Stimulated activated CD4-positive, alpha-beta T cell treated with anti-CD3 and anti-CD28 coated beads, Interleukin-2, amount 100 ng/mL, for 24 hours (primary cell): ENCODE measurements around the gene SH2D3A.
"Not testable (repeated sequence)": the region's sequence is repeated elsewhere in the genome, so short reads cannot be mapped to it uniquely, and the experiment has no call there.

Experiments used
- DNase-seq, 2 donors: peaks; one replicate each; pipeline ENCODE4 v3.0.0-alpha.2; 2020

Gene SH2D3A

DNA sequence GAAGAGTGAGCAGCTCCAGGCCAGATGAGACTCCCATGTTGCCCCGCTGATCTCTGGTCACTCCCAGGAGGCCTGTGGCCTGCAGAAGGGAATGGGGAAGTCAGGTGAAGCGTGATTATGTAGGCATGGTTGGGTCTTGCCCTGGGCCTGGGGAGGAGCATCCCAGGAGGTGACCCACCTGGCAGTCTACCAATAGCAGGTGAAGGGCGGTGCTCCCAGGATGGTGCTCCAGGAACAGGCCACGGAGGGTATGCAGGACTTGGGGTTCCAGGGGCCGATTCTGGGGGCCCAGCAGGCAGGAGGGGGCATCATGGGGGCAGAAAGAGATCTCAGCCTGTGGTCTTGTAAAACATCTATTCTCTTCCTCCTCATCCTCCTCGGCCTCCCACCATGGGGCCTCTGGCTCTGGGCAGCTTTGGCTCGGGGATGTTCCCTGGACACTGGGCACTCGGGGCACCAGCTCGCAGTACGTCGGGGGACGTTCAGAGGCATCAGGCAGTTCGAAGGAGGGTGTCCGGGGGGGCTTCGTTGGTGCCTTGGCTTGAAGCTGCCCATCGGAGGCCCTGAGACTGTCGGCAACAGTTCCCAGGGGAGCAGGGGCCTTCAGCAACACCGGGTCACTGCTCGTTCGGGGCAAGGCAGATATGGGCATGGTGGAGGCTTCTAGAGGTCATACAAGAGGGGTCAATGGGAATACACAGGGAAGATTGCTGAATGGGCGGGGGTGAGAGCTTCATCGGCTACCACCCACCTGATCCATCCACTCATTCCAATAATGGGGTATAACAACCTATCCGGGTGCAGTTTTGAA lies 12.4 kb downstream of the SH2D3A start:
- no peak for DNase-seq

DNA sequence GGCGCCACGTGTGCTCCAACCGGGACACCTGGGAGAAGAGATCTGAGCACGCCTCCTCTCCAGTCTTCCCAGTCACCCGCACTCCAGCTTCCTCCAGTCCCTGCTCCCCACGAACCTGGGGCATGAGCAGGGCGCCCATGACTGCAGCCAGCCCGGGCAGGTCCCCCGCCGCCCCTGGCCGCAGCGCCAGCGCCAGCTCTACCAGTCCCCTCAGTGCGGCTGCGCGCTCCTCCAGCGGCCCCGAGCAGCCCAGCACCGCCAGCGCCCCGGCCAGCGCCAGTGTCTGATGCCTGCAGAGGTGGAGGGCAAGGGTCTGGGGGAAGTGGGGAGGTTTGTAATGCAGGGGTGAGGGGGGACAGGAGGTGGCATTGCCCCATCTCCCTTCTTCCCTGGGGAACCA lies 13.1 kb downstream of the SH2D3A start:
- DNase-seq: no peak

DNA sequence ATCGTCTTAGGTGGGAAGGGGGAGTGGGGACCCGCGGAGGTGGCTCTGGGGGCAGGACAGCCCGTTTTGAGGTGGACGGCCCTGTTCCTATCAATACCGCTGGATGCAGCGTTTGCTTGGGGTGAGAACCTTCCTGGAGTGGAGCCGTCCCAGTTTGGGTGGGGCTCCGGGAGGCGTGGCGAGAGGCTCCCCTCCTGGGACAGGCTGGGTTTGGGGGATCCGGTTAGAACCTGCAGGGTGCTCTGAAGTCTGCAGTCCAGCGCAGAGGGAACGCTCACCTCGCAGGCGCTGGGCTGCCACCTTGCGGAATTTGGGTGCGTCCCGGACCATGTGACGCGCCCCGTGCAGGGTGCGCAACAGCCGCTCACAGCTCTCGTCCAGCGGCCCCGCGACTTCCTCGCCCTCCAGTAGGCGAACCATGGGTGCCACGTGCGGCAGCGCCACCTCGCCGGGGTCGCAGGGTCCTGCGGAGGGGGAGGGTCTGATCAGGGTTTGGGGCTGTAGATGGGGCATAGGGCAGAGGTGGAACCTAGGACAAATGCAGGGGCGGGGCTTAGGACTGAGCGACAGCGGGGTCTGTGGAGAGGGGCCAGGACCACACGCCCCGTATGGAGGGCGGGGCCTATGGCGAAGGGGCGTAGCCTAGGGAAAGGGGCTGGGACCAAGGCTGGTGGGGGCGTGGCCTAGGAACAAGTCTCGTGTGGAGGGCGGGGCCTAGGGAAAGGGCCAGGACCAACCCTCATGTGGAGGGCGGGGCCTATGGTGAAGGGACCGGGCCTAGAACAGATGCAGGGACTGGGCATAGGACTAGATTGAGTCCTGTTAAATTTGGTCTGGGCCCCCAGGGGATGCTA lies 13.8 kb downstream of the SH2D3A start:
- peak; percentile 86 to 91 for DNase-seq

DNA sequence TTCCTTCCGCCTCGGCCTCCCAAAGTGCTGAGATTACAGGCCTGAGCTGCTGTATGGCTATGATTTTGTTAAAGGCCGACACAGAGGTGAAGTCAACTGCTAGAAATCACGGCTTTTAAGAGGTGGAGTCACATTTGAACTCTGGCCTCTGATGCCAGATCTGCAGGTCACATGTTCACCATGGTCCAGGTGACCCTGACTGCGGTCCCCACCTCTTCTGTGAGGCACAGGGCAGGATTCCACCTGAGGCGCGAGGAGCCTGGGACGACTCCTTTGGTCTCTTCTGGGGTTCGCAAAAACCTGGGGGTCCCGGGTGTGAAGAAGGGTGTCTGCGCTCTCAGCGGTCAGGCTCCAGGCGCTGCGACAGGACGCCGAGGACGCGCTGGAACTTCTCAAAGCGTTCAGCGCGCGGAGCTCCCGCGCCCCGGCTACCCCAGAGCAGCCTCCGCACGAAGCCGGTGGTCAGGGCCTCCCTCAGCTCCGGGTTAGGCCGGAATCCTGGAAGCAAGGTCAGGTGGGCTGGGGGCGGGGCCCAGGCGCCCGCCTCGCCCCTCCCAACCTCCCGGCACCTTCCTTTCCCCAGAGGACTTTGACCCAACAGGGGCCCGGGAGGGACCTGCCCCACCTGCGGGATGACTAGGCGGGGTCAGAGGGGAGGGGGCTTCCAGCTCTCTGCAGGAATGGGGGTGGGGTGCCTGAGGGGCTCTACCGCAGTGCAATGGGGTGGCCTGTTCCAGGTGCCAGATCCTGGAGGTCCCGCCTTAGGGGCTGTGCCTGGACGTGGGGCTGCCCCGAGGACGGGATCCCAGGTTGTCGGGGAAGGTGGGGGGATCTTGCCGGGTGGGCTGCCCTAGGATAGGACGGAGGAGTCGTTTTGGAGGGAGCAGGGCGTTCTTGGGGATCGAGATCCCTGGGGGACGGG lies 14.7 kb downstream of the SH2D3A start:
- no peak for DNase-seq

DNA sequence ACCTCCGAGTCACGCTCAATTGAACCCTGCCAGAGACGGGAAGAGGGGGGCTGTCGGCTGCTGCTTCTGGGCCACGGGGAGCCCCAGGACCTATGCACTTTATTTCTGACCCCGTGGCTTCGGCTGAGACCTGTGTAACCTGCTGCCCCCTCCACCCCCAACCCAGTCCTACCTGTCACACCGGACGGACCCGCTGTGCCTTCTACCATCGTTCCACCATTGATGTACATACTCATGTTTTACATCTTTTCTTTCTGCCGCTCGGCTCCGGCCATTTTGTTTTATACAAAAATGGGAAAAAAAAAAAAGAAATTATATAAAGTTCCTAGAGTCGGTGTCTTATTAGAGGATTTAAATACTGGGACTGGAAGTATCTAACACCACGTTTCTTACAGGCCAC lies 16.0 kb downstream of the SH2D3A start:
- DNase-seq: no peak

DNA sequence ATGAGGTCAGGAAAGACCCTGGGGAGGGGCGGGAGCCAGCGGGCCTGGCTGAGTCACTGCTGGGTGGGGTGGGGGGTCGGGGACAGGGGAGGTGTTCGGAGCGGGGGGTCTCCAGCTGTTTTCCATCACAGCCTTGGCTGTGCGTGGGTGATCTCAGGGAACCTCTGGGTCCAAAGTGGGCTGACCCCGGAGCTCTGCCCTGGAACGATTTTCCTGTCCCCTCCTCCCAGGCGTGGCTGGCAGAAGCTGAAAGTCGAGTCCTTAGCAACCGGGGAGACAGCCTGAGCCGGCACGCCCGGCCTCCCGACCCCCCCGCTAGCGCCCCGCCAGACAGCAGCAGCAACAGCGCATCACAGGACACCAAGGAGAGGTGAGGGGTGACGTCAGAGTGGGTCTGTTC lies 17.2 kb downstream of the SH2D3A start:
- DNase-seq: no peak

DNA sequence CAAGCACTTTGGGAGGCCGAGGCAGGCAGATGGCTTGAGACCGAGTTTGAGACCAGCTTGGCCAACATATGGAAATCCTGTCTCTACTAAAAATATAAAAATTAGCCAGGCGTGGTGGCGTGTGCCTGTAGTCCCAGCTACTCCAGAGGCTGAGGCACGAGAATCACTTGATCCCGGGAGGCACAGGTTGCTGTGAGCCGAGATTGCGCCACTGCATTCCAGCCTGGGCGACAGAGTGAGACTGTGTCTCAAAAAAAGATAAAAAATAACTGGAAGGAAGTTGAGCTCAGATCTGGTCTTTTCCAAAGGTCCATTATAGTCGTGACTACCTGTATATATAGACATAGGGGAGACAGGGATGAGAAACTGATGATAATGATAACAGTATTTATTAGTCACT lies 18.7 kb downstream of the SH2D3A start:
- DNase-seq: not testable (repeated sequence)

DNA sequence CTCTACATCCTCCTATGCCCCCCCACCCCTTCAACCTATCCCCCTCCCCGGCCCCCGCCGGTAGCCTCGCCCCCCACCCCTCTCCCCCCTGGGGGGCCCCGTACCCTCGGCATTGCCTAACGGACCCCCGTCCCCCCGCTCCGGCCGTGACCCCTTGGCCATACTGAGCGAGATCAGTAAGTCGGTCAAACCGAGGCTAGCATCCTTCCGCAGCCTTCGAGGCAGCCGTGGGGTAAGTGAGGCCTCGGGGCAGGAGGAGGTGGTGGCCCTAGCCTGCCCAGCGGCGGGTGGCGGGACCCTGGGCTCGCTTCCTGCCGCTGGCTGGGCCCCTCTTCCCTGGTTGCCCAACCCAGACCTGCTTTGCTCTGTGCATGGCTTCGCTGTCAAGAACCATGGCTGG lies 21.3 kb downstream of the SH2D3A start:
- no peak for DNase-seq

DNA sequence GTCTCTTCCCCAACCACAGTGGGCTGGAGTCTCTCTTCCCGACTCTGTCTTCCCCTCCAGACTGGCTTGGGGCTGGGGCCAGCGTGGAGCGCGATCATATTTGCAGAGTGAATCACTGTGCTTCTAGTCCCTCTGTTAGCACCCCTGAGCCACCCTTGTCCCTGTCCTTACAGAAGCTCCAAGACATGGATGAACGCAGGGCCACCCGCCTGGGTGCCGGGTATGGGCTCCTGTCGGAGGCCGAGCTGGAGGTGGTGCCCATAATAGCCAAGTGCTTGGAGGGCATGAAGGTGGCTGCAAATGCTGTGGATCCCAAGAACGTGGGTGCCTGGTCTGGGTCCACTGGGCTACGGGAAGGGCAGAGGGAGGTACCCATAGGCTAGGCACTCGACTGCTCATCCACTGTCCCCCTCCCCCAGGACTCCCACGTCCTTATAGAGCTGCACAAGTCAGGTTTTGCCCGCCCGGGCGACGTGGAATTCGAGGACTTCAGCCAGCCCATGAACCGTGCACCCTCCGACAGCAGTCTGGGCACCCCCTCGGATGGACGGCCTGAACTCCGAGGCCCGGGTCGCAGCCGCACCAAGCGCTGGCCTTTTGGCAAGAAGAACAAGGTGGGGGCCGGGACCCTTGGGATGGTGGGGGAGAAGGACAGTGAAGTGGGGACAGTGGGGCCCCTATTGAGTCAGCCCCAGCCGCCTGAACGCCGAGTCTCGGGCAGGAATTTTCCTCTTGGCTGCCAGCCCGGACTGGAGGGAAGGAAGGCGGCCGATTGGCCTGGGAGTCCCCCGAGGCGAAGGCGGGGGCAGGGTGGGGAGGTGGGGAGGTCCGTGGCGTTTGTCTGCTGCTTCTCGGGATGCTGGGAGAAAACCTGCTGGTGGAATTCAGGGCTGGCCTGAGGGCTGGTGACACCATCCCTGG lies 22.6 kb downstream of the SH2D3A start:
- no peak for DNase-seq

DNA sequence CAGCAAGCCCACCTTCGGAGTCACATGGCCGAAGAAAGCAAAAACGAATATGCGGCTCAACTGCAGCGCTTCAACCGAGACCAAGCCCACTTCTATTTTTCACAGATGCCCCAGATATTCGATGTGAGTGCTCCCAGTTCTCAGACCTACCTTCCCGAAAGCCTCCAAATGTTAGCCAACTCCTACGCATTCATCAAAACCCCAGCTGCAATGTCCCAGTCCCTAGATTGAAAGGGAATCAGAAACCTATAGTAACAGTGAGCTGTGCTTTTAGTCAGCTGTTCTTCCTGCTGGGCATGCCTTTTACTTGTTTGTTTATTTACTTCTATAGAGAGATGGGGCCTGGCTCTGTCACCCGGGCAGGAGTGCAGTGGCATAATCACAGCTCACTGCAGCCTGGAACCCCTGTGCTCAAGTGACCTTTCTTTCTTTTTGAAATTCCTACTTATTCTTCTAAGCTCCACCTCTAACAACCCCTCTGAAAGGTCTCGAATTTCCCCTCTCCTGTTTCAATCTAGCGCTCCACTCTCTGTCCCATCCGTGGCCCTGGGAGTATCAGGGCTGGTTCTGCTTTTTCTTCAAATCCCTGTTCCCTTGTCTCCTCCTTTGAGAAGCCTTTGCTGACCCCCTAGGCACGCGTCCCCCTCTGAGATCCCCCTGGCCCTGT lies 23.4 kb downstream of the SH2D3A start:
- DNase-seq: no peak

DNA sequence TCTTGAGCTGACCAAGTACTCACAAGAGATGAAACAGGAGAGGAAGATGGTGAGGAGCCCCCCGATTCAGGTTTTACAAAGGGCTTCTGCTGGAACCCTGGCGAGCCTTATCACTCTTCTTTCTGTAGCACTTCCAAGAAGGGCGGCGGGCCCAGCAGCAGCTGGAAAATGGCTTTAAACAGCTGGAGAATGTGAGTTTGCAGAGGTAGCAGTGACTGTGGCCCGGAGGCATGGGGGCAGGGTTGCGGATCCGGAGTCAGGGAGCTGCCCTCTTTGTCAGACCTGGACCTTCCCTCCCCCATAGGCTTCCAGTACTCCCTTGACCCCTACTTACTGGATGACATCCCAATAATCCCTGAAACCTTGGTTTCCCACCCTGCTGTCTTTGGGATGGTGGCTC lies 24.2 kb downstream of the SH2D3A start:
- DNase-seq: no peak

DNA sequence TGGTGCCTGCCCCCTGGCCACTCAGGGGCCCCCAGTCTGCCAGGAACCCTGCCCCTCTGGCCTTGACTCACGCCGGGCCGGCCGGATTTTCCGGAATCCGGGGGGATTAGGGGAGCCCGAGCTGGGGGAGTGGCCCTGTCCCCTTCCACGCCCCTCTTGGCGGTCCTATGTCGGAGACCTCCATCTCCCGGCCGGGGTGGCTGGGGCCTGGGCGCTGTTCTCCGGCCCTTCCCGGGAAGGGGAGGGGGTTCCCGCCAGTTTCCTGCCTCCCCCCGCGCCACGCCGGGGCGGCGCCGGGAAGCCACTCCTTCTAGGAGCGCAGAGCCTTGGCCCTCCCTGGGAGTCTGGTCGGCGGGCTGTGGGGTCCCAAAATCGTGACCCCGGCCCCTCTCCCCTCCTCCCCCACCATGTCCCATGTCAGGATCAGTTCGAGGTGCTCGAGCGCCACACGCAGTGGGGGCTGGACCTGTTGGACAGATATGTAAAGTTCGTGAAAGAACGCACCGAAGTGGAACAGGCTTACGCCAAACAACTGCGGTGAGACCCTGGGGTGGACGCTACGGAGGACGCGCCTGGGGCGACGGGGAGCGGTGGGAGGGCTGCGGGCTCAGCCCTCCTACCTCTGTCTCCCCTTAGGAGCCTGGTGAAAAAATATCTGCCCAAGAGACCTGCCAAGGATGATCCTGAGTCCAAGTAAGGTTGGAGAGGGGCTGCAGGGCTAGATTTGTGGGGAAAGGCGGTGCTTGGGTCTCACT lies 26.5 kb downstream of the SH2D3A start:
- peak; percentile 26 to 28 for DNase-seq

DNA sequence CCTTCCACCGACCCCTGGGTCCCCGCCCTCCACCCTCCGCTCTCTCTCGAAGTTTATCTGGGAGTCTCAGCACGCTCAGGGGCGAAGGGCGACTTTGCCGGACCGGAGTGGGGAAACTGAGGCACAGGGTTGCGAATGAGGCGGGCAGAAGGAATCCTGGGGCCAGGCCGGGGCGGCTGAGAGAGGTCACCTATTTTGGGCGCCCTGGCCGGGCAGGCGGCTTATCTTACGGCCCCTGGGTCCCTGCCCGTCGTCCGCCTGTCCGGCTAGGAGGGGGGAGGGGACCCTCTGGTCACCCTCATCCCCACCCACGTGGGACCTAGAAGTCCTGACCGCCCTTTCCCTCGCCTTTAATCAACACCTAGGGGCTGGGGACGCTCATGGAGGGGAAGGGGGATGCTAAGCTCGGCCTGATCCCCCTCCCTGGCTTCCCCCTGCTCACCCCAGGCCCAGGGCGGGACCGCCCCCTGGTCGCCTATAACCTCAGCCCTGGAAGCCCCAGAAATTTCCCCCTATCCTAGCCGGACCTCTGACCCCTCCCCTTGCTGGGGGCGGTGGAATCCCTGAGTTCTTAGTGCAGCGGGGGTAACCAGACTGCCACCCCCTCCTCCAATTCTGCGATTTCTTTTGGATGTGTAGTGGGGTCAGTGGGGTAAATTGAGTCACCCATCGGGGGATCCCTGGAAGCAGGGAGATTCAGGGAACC lies 27.2 kb downstream of the SH2D3A start:
- DNase-seq: peak; percentile 33 to 39

DNA sequence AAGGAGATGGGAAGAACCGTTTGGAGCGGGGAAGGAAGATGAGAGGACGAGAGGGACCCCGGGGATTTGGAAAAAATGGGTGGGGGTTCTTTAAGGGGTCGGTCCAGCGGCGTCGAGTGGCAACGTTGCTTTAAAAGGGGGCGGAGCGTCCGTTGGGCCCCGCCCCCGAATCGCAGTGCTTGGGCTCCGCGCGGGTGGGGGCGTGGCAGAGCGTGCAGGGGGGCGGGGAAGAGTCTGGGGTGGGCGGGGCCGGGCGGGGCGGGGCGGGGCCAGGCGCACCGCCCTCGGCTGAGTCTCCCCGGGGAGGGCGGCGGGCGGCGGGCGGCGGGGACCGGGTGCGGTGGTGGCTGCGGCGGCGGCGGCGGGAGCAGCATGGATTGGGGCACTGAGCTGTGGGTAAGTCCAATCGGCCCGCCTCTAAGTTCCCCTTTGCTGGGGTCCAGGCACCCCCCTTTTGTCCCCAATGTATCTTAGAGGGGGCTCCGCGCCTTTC lies 27.8 kb downstream of the SH2D3A start, which contains the start of gene TRIP10:
Gene TRIP10 (plus strand): TSS at position 291 of the 493 bp plus-strand sequence. CDS start 82 bp downstream, at position 373.
- DNase-seq: peak; percentile 82 to 83

DNA sequence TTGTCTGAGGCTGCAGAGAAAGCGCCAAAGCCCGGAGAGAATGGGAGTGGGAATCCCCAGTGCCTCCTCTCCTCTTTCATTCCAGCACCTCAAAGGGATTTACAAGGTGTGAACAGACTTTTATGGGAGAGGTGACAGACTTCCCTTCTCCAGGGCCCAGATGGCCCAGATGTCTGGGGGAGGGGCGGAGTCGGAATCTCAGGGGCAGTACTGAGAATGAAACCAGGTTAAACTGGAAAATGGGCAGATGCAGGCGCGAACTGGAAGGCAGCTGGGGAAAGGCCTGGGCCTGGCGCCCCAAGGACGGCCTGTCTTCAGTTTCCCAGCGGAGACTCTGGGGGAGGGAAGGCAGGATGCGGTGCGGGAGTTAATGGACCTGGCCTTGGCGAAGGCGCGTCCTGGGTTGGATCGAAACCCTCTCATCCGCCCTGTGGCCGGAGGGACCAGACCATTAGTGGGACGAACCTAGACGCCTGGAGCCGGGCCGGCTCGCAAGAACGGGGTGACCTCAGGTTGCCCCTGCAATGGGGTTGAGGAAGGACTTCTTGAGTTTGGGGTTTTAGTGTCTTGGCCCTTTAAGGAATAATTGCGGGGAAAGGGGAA lies 28.3 kb downstream of the SH2D3A start:
- peak in 1 of 2 donors; percentile 34 for DNase-seq

DNA sequence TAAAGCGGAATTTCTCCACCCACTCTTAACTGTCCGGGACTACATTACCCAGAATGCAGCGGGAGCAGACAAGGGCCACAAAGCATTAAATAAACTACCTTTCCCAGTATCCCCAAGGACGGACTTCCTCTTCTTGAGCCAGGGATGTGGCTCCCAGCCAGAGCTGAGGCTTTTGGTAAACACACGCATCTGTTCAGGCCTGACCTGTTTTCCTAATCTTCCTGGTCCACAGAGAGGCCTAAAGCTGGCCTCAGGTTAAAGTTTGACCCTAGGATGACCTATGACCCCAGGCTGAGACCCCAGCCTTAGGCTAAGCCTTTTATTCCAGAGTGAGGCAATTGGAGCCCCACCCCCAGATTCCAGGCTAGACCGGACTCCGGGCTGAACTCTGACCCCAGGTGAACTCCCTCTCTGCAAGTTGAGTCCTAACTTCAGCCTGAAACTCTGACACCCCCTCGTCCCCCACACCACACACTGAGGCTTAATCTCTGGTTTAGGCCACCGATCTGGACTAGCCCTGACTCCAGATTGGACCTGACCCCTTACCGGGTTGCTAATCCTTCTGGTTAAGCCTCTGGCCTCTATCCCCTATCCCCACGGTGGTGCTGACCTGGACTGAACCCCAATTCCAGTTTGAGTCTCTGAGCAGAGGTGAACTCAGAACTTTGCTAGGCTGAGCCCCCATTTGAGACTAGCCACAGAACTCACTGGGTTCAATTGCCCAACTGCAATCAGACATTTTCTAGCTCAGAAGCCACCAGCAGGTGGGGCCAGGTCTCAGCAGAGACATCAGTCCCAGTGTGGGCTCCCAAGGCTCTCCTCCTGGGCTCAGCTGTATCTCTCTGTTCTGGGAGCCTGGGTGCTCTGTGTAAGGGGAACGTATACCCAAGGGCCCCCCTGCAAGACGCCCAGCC lies 29.1 kb downstream of the SH2D3A start:
- peak; percentile 80 to 81 for DNase-seq

DNA sequence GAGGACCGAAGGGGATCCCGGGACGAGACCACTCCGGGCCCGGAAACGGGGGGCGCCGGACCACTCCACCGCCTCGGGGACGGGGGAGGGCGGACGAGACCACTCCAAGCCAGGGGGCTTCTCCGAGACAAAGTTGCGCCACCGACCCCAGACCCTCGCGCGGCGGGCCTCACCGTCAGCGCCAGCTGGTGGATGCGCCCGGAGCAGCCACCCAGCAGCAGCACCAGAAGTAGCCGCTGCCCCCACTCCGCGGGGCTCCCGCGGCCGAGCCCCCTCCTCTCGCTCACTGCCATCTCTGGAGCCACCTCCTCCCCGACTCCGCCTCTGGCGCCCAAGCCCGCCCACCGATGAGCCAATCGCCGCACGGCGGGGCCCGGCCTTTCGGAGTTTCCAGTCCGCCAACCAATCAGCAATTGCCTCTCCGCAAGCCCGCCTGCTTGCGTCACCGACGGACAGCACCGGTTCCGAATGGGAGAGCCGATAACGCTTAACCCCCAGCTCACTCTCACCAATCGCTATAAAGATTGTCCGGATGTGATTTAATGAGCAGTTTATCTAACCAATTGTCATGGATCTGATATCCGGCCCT lies 29.9 kb downstream of the SH2D3A start, which contains the start of gene GPR108:
Gene GPR108 (minus strand): TSS at position 297 of the 589 bp plus-strand sequence. CDS start 4 bp downstream, at position 293.
- DNase-seq: peak; percentile 99
